CD4-positive, alpha-beta memory T cell (primary cell): ENCODE results near the gene INPP5A. TPM values are rescaled to one million over a fixed set of nuclear protein-coding genes. Genes with fewer than 3 reads are reported as not detected.

Source experiments
- CTCF ChIA-PET: fragments of 350-600 bp; sonication (Branson Sonifier 250); formaldehyde crosslinking; loops from one replicate; lab custom pipeline; 2021; ENCODE audit warnings: inconsistent platforms; ENCODE audit not compliant: partially characterized antibody; lab: Charles Lee
- POLR2A ChIA-PET: fragments of 350-600 bp; sonication (Branson Sonifier 250); formaldehyde crosslinking; loops from one replicate; lab custom pipeline; 2021; ENCODE audit not compliant: partially characterized antibody; lab: Charles Lee
- DNase-seq, 5 donors: peaks; one replicate each; pipeline versions ENCODE4 v3.0.0 to v3.0.0-alpha.2; 2020 to 2022; ENCODE audit warnings: mixed read lengths in 1 of 5
- H3K27ac ChIP-seq: one replicate; pipeline ENCODE4 v1.7.0; 2013; ENCODE audit warnings: low read depth, low read length
- H3K27me3 ChIP-seq: 2 replicates; pipeline ENCODE4 v1.7.0; 2013; ENCODE audit warnings: mild to moderate bottlenecking, low read length, moderate library complexity; ENCODE audit not compliant: insufficient read depth
- H3K36me3 ChIP-seq: 2 replicates; pipeline ENCODE4 v1.7.0; 2013; ENCODE audit warnings: mild to moderate bottlenecking, low read length, moderate library complexity; ENCODE audit not compliant: insufficient read depth
- H3K4me1 ChIP-seq: 2 replicates; pipeline ENCODE4 v1.7.0; 2013; ENCODE audit warnings: mild to moderate bottlenecking, low read length, moderate library complexity; ENCODE audit not compliant: insufficient read depth
- H3K4me3 ChIP-seq, 2 donors: one replicate each; pipeline ENCODE4 v1.7.0; 2013; ENCODE audit warnings: low read length in 2 of 2, mild to moderate bottlenecking in 1 of 2
- H3K9me3 ChIP-seq, 2 donors: one replicate each; pipeline ENCODE4 v1.7.0; 2013; ENCODE audit warnings: low read length in 2 of 2, control low read depth in 1 of 2; ENCODE audit not compliant: control insufficient read depth in 1 of 2
- H3K27ac Mint-ChIP-seq, 7 donors: one replicate each; pipeline ENCODE4 v1.8.0; 2020 to 2021; ENCODE audit warnings: mixed read lengths in 7 of 7, mild to moderate bottlenecking in 6 of 7, inconsistent platforms in 3 of 7, moderate library complexity in 3 of 7
- H3K27me3 Mint-ChIP-seq, 2 donors: one replicate each; pipeline ENCODE4 v1.8.0; 2020 to 2021; ENCODE audit warnings: mixed read lengths in 2 of 2
- H3K36me3 Mint-ChIP-seq, 2 donors: one replicate each; pipeline ENCODE4 v1.8.0; 2020 to 2021; ENCODE audit warnings: mixed read lengths in 2 of 2, inconsistent platforms in 1 of 2, mild to moderate bottlenecking in 1 of 2
- H3K4me1 Mint-ChIP-seq, 4 donors: one replicate each; pipeline ENCODE4 v1.8.0; 2020 to 2021; ENCODE audit warnings: mixed read lengths in 4 of 4, mild to moderate bottlenecking in 1 of 4
- H3K4me3 Mint-ChIP-seq, 8 donors: one replicate each; pipeline ENCODE4 v1.8.0; 2020 to 2021; ENCODE audit warnings: mixed read lengths in 8 of 8, mild to moderate bottlenecking in 7 of 8, moderate library complexity in 6 of 8, inconsistent platforms in 3 of 8
- H3K9me3 Mint-ChIP-seq, 8 donors: one replicate each; pipeline ENCODE4 v1.8.0; 2020 to 2021; ENCODE audit warnings: mixed read lengths in 8 of 8, mild to moderate bottlenecking in 5 of 8, inconsistent platforms in 3 of 8, moderate library complexity in 1 of 8
- intact Hi-C: fragments of 100-400 bp; cut with micrococcal nuclease; formaldehyde crosslinking; loops from one replicate; pipeline ENCODE4 v1.15.1; 2023
- polyA plus RNA-seq, 2 donors: library from polyadenylated mRNA; unstranded; fragments of 300-500 nt; fragmentation: Illumina TruSeq; gene quantifications; one replicate each; pipeline ENCODE4 v1.2.3, GENCODE V29; 2021
- total RNA-seq, 2 experiments: library from RNA; stranded (reverse); gene quantifications; one replicate each; pipeline ENCODE4 v1.2.3, GENCODE V29; 2021

Gene INPP5A
- total and polyA plus RNA-seq, 4 experiments from 2014 or later = 0.61 to 19.3 (median 10.8) TPM

GRCh38 chr10:132601567-132601966 lies 64.0 kb downstream of the INPP5A start:
- Mint-ChIP-seq H3K4me1 (peaks cover 10 to 39% (median 26%) of the 10 kb centered on the region in 4 donors), H3K36me3 (peaks cover 5 to 34% of the 10 kb centered on the region in 2 donors), H3K27me3 (no peaks in the 10 kb centered on the region), H3K4me3 (no peak overlapping the region), H3K27ac (no peak overlapping the region), H3K9me3 (peaks cover 0 to 32% (median 16%) of the 10 kb centered on the region in 8 donors)
- CTCF ChIA-PET = no interaction called here
- Histone ChIP-seq H3K36me3 (no peaks in the 10 kb centered on the region), H3K27me3 (no peaks in the 10 kb centered on the region), H3K4me1 (no peaks in the 10 kb centered on the region), H3K9me3 (peaks cover 0 to 9% of the 10 kb centered on the region in 2 donors), H3K4me3 (no peak overlapping the region), H3K27ac (no peak overlapping the region)
- DNase-seq = no peak
- POLR2A ChIA-PET = no interaction called here
- intact Hi-C loops = no loop called here

GRCh38 chr10:132602614-132603013 lies 65.0 kb downstream of the INPP5A start:
- Histone ChIP-seq H3K4me1 (no peaks in the 10 kb centered on the region), H3K9me3 (peaks cover 0 to 9% of the 10 kb centered on the region in 2 donors), H3K27me3 (no peaks in the 10 kb centered on the region), H3K27ac (no peak overlapping the region), H3K4me3 (no peak overlapping the region), H3K36me3 (no peaks in the 10 kb centered on the region)
- POLR2A ChIA-PET = no interaction called here
- Mint-ChIP-seq H3K36me3 (peaks cover 5 to 34% of the 10 kb centered on the region in 2 donors), H3K4me1 (peaks cover 8 to 37% (median 21%) of the 10 kb centered on the region in 4 donors), H3K4me3 (peak overlapping the region in 1 of 8 donors; percentile 5), H3K27ac (peak overlapping the region in 1 of 7 donors; percentile 26), H3K9me3 (peaks cover 0 to 32% (median 16%) of the 10 kb centered on the region in 8 donors), H3K27me3 (no peaks in the 10 kb centered on the region)
- DNase-seq = no peak
- CTCF ChIA-PET = no interaction called here
- intact Hi-C loops = no loop called here

DNA sequence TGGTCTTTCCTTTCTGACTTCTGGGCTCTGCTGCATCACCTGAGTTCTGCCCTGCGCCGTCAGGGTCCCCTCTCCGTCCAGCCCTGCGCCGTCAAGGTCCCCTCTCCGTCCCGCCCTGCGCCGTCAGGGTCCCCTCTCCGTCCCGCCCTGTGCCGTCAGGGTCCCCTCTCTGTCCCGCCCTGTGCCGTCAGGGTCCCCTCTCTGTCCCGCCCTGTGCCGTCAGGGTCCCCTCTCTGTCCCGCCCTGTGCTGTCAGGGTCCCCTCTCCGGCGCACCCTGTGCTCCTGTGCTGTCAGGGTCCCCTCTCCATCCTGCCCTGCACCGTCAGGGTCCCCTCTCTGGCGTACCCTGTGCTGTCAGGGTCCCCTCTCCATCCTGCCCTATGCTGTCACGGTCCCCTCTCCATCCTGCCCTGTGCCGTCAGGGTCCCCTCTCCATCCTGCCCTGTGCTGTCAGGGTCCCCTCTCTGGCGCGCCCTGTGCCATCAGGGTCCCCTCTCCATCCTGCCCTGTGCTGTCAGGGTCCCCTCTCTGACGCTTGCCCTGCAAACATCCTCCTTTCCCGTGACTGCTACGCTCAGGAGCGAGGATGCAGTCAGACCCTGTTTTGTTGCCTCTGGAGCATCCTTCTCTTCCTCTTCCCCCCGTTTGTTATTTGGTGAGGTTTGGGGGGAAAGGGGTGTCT lies 66.4 kb downstream of the INPP5A start:
- peaks cover 5 to 26% of the 10 kb centered on the region in 2 donors for H3K36me3 Mint-ChIP-seq
- DNase-seq = no peak
- no peak overlapping the region for H3K4me3 ChIP-seq
- CTCF ChIA-PET = no interaction called here
- peaks cover 0 to 9% of the 10 kb centered on the region in 2 donors for H3K9me3 ChIP-seq
- no peak overlapping the region for H3K27ac ChIP-seq
- POLR2A ChIA-PET = no interaction called here
- H3K27me3 Mint-ChIP-seq = no peaks in the 10 kb centered on the region
- no peak overlapping the region for H3K4me3 Mint-ChIP-seq
- H3K4me1 ChIP-seq = no peaks in the 10 kb centered on the region
- intact Hi-C loops = no loop called here
- no peaks in the 10 kb centered on the region for H3K27me3 ChIP-seq
- no peak overlapping the region for H3K27ac Mint-ChIP-seq
- peaks cover 8 to 29% (median 15%) of the 10 kb centered on the region in 4 donors for H3K4me1 Mint-ChIP-seq
- H3K36me3 ChIP-seq = no peaks in the 10 kb centered on the region
- H3K9me3 Mint-ChIP-seq = peaks cover 0 to 26% (median 16%) of the 10 kb centered on the region in 8 donors

DNA sequence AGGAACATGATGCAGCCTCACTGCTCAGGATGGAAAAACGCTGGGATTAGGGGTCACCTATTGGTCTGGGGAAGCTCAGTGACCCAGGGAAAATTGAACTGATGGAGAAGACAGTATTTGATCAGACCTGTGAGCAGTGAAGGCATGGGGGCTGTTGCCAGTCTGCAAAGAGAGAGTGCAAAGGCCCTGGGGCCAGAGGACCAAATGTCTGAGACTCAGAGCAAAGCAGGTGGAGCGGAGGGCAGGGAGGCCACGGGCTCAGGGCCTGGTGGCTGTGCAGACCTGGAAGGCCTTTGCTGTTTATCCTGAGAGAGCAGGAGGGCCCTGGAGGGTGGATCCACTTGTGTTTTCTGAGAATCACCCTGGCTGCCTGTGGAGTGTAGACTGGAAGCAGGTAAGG lies 67.1 kb downstream of the INPP5A start:
- no peak for DNase-seq
- intact Hi-C loops = no loop called here
- no peak overlapping the region for H3K4me3 ChIP-seq
- H3K27ac Mint-ChIP-seq = no peak overlapping the region
- ChIA-PET POLR2A (no interaction called here), CTCF (no interaction called here)
- H3K4me3 Mint-ChIP-seq = no peak overlapping the region
- H3K36me3 Mint-ChIP-seq = peaks cover 5 to 27% of the 10 kb centered on the region in 2 donors
- H3K27me3 ChIP-seq = no peaks in the 10 kb centered on the region
- peaks cover 0 to 19% (median 15%) of the 10 kb centered on the region in 8 donors for H3K9me3 Mint-ChIP-seq
- no peaks in the 10 kb centered on the region for H3K27me3 Mint-ChIP-seq
- peaks cover 0 to 9% of the 10 kb centered on the region in 2 donors for H3K9me3 ChIP-seq
- H3K27ac ChIP-seq = no peak overlapping the region
- no peaks in the 10 kb centered on the region for H3K36me3 ChIP-seq
- H3K4me1 ChIP-seq = no peaks in the 10 kb centered on the region
- H3K4me1 Mint-ChIP-seq = peaks cover 10 to 36% (median 17%) of the 10 kb centered on the region in 4 donors

- H3K27ac Mint-ChIP-seq = no peak overlapping the region
- H3K4me1 ChIP-seq = peaks cover 1% of the 10 kb centered on the region
- no peaks in the 10 kb centered on the region for H3K36me3 ChIP-seq
- H3K27me3 ChIP-seq = no peaks in the 10 kb centered on the region
- intact Hi-C loops = no loop called here
- no peaks in the 10 kb centered on the region for H3K27me3 Mint-ChIP-seq
- no peak overlapping the region for H3K4me3 ChIP-seq
- H3K4me1 Mint-ChIP-seq = peaks cover 10 to 36% (median 15%) of the 10 kb centered on the region in 4 donors
- H3K4me3 Mint-ChIP-seq = no peak overlapping the region
- peaks cover 0 to 2% of the 10 kb centered on the region in 2 donors for H3K9me3 ChIP-seq
- POLR2A ChIA-PET = no interaction called here
- peaks cover 0 to 13% (median 9%) of the 10 kb centered on the region in 8 donors for H3K9me3 Mint-ChIP-seq
- DNase-seq = no peak
- CTCF ChIA-PET = no interaction called here
- H3K27ac ChIP-seq = no peak overlapping the region
- peaks cover under 1 to 21% of the 10 kb centered on the region in 2 donors for H3K36me3 Mint-ChIP-seq
Measured at GRCh38 chr10:132605390-132605789, 67.8 kb downstream of the INPP5A start.

- Mint-ChIP-seq H3K36me3 (peaks cover 0 to 16% of the 10 kb centered on the region in 2 donors), H3K27ac (no peak overlapping the region), H3K9me3 (peaks cover 0 to 8% (median 4%) of the 10 kb centered on the region in 8 donors), H3K27me3 (no peaks in the 10 kb centered on the region), H3K4me1 (peaks cover 15 to 43% (median 18%) of the 10 kb centered on the region in 4 donors), H3K4me3 (no peak overlapping the region)
- intact Hi-C loops = no loop called here
- Histone ChIP-seq H3K27ac (no peak overlapping the region), H3K27me3 (no peaks in the 10 kb centered on the region), H3K4me1 (peaks cover 8% of the 10 kb centered on the region), H3K9me3 (no peaks in the 10 kb centered on the region), H3K4me3 (no peak overlapping the region), H3K36me3 (no peaks in the 10 kb centered on the region)
- POLR2A ChIA-PET = no interaction called here
- no peak for DNase-seq
- CTCF ChIA-PET = no interaction called here
Measured at GRCh38 chr10:132606031-132606491, 68.5 kb downstream of the INPP5A start.

DNA sequence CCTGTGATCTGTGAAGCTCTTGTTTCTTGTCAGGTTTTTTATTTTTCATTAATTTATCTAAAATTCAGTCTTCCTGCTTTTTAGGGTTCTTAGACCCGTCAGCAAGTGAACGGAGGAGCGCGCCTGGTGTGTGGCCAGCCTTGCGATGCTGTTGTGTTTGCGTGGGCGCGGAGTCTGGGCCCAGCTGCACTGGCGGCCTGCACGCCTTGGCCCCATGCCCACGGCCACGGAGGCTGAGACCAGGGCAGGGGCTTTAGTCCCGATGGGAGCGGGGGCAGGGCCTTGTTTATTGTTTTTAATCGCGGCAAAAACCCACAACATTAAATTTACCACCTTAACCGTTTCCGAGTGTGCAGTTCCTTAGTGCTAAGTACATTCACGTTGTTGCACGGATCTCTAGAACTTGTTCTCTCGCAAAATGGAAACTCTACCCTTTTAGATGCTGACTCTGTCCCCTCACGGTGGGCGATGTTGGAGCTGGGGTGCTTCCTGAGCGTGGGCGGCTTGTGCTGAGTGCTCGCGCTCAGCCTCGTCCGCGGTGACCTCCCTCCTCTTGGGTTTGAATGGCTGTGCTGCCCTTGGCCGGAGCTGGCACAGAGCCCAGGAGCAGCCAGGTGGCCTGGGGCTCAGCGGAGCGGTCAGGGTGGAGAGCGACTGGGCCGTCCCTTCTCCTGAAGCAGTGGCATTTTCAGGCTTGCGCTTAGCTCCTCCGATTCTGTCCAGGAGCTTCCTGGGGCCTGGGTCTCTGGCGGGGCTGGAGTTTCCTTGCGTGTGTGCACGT lies 69.1 kb downstream of the INPP5A start:
- intact Hi-C loops = no loop called here
- Mint-ChIP-seq H3K4me3 (no peak overlapping the region), H3K27me3 (no peaks in the 10 kb centered on the region), H3K27ac (no peak overlapping the region), H3K36me3 (peaks cover 0 to 11% of the 10 kb centered on the region in 2 donors), H3K4me1 (peaks cover 13 to 43% (median 18%) of the 10 kb centered on the region in 4 donors), H3K9me3 (peaks cover 0 to 1% (median 0%) of the 10 kb centered on the region in 8 donors)
- Histone ChIP-seq H3K27me3 (no peaks in the 10 kb centered on the region), H3K9me3 (no peaks in the 10 kb centered on the region), H3K27ac (no peak overlapping the region), H3K4me1 (peaks cover 13% of the 10 kb centered on the region), H3K4me3 (no peak overlapping the region), H3K36me3 (no peaks in the 10 kb centered on the region)
- no peak for DNase-seq
- POLR2A ChIA-PET = no interaction called here
- CTCF ChIA-PET = no interaction called here
